ENCODE results near the gene SYT15.

The SYT15 gene

GRCh38 chr10:46545861-46546590 lies 32.9 kb upstream of the SYT15 start:
- no peak for DNase-seq

GRCh38 chr10:46546591-46547540 lies 32.1 kb upstream of the SYT15 start:
- no peak for DNase-seq

- no peak for DNase-seq
Observed at GRCh38 chr10:46547541-46548497, 31.1 kb upstream of the SYT15 start.

GRCh38 chr10:46548498-46549090 lies 30.3 kb upstream of the SYT15 start:
- no peak for DNase-seq

- DNase-seq = no peak
Observed at GRCh38 chr10:46549171-46550075, 29.5 kb upstream of the SYT15 start.

GRCh38 chr10:46550076-46550790 lies 28.7 kb upstream of the SYT15 start:
- no peak for DNase-seq

- peak; percentile 44 for DNase-seq
Observed at GRCh38 chr10:46550795-46551700, 27.9 kb upstream of the SYT15 start.

GRCh38 chr10:46551701-46552525 lies 27.0 kb upstream of the SYT15 start:
- no peak for DNase-seq

- no peak for DNase-seq
Observed at GRCh38 chr10:46552526-46553237, 26.2 kb upstream of the SYT15 start.

- DNase-seq = no peak
Observed at GRCh38 chr10:46553238-46554049, 25.5 kb upstream of the SYT15 start.

- DNase-seq = no peak
Observed at GRCh38 chr10:46554166-46554781, 24.7 kb upstream of the SYT15 start.

GRCh38 chr10:46555366-46555712 lies 23.6 kb upstream of the SYT15 start:
- DNase-seq = no peak

GRCh38 chr10:46555713-46556514 lies 23.0 kb upstream of the SYT15 start:
- no peak for DNase-seq

- DNase-seq = no peak
Observed at GRCh38 chr10:46556515-46557318, 22.2 kb upstream of the SYT15 start, which contains the start of gene GPRIN2. GPRIN2 (minus strand) TSS chr10:46556658; CDS start chr10:46550736, 5,922 bp downstream.
